HG02840 (cell line): ENCODE data around the gene BLID.

Source experiments
- ATAC-seq: cut with Tn5 transposase; IDR thresholded peaks from one replicate; pipeline ENCODE4 v1.9.1; 2021; ENCODE audit warnings: mild to moderate bottlenecking, moderate library complexity, moderate number of reproducible peaks; ENCODE audit not compliant: unreplicated experiment, low FRiP score

Gene BLID

GRCh38 chr11:122141725-122142124 is 25.7 kb upstream of the BLID start:
- no peak for ATAC-seq

- ATAC-seq: no peak
These were observed 24.5 kb upstream of the BLID start for GRCh38 chr11:122140500-122140899.

- no peak for ATAC-seq
These were observed 23.5 kb upstream of the BLID start for GRCh38 chr11:122139595-122139866.

DNA sequence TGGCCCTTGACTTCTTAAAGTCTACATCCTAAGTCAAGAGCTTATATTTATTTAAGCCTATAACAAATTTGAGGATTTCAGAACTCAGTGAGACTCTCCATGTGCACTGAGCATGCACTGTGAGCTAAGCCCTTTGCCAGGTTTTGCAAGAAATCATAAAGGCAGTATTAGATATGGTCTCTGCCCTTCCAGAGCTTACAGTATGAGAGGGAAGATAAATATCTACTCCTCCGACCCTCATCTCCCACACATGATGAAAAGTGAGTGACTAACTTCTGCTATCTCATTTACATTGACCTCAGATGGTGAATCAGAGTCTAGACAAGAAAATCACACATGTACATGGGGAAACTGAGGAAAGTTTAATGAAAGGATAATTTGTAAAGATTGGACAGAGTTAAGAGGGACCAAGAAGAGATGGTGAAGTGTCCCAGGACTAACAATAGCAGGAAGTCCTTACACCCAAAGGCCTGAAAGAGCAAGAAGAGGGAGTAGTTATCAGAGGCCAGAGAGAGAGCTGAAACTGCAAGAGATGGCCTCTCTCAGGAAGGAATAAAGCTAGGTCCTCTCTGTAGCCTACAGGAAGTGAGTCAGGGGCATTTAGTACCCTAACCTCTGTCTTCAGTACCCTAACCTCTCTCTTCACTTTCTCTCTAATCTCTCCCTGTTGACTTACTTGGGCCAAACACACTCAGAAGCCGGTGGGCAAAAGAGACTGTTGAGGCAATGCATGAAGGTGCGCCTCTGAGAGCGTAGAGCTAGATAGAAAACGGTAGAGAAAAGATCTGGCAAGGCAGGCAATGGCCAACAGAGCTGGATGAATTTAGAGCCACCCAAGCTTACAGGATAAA is 23.0 kb upstream of the BLID start:
- ATAC-seq: no peak

DNA sequence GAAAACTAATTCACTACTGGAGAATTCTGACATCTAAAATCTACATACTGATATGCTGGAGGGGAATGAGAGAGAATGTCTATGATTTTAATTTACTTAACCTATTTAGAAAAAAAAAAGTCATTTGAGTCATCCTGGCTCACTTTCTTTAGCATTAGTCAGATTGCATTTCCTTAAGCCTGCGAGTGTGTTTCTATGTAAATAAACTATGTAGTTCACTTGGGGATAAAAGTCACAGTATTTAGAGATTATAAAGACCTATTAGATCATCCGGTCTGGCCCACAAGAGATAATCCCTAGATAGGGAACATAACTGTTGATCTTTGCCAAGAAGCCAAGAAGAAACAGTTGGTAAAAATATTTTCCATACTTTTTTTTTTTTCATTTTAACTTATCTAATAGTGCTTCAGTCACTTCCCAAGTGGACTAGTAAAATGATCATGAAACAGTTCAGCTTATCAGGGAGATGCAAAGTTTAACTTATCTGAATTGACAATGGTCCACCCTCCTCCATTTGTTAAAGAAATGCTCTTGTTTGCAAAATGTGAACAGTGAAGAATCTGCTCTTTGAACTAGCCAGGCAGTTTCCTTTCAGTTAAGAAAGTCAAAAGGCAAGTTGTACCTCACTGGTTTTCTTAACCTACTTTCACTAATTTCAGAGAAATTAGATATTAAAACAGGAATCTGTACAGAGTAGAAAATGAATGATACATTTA is 21.2 kb upstream of the BLID start:
- ATAC-seq: no peak

- ATAC-seq: no peak
These were observed 15.1 kb upstream of the BLID start for GRCh38 chr11:122131126-122131525.

GRCh38 chr11:122128146-122128545 is 12.1 kb upstream of the BLID start:
- no peak for ATAC-seq

DNA sequence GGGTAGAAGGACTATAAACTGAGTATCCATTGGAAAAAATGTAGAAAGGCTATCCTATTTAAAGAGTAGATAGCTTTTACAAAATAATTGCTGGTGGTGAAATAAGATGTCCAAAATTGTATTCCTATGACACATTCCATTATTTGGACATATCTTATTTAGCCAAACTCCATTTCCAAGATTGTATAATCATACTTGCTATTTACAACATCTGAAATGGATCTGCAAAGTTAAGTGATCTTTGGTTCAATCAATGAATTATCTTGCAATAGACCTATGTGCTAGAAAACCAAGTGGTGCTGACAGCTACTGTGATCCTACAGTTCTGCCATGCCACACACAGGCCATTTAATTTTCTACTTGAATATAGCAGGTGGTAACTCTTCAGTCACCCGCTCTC is 11.0 kb upstream of the BLID start:
- no peak for ATAC-seq

DNA sequence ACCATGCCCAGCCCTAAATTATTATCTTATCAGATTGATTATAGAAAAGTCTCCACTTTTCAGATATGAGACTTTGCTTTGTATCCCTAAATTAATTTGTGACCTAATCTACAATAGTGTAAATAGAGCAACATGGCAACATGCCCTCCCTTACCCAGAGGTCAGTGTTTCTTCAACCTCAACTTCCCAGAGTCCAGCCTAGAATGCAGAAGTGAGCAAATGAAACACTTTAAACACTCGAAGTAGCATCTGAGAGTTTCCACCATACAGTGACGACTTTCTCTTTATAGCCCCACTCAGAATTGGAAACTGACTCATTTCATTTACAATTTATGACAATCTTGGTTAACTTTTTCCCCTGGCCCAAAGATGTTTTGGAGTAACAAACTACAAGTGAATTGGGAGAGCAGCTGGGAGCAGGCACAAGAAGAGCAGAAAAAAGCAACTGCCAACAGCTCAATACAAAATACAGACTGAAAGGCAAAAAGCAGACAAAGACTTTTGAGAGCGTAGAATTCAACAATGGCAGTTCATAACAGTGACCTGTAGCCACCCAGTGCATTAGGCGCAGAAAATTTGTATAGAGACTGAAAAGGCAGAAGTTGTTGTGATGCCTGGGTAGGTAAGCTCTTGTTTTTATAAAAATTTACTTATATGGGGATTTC is 10.1 kb upstream of the BLID start:
- ATAC-seq: no peak

DNA sequence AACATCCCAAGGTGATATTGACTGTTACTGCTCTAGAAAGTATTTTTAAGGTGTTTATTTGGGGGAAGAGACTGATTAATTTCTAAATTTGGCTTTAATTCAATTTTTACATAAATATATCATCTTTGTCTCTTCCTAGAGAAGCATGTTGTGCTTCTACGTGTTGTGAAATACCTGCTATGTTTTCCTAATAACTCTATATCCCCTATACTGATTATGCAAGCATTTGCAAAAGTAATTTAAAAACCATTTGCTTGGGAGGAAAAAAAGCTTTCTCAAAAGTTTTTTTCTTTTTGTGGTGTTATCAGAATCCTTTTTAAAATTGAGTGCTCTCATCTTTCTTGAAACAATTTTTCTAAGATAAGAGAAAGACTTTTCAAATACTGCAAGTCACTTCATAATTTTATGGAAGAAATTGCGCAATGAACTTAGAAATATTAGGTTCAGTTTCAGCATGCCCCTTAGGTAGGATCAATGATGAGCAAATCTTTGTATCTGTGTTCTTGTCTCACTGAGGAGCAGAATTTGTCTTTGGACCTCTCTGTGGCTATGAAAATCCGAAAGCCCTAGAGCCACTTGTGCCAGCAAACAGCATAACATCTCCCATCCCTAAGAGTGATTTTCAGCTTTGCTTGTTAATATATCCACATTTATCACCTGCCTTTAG is 7.4 kb upstream of the BLID start:
- ATAC-seq: no peak

- no peak for ATAC-seq
These were observed 6.2 kb upstream of the BLID start for GRCh38 chr11:122122179-122122578.

DNA sequence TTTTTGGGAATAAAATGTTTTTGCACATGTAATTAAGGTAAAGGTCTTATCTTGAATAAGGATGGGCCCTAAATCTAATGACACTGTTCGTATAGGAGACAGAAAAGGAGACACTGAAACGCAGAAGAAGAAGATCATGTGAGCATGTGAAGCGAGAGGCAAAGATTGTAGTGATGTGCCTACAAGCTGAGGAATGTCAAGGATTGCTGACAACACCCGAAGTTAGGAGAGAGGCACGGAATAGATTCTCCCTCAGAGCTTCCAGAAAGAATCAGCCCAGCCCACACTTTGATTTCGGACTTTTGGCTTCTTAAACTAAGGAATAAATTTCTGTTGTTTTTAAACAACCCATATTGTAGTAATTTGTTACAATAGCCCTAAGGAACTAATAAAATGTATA is 4.1 kb upstream of the BLID start:
- ATAC-seq: no peak

- no peak for ATAC-seq
These were observed 576 bp upstream of the BLID start for GRCh38 chr11:122116591-122116990.

DNA sequence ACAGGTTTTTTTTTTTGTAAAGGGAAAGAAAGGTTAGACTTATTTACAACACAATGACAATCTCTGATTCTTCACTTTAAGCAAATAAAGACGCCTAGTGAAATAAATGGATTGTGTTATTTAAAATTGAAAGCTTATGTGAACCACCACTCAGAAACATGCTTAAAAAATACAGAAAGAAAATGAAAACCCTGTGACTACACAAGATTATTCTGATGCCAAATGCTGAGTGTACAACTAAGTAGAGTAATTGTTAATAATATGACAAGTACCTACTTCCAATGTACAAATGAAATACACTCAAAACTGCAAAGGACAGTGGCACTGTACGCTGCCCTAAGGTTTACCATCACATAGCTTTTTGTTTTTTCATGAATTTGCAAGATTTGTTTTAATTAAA is 1.0 kb downstream of the BLID start:
- no peak for ATAC-seq

DNA sequence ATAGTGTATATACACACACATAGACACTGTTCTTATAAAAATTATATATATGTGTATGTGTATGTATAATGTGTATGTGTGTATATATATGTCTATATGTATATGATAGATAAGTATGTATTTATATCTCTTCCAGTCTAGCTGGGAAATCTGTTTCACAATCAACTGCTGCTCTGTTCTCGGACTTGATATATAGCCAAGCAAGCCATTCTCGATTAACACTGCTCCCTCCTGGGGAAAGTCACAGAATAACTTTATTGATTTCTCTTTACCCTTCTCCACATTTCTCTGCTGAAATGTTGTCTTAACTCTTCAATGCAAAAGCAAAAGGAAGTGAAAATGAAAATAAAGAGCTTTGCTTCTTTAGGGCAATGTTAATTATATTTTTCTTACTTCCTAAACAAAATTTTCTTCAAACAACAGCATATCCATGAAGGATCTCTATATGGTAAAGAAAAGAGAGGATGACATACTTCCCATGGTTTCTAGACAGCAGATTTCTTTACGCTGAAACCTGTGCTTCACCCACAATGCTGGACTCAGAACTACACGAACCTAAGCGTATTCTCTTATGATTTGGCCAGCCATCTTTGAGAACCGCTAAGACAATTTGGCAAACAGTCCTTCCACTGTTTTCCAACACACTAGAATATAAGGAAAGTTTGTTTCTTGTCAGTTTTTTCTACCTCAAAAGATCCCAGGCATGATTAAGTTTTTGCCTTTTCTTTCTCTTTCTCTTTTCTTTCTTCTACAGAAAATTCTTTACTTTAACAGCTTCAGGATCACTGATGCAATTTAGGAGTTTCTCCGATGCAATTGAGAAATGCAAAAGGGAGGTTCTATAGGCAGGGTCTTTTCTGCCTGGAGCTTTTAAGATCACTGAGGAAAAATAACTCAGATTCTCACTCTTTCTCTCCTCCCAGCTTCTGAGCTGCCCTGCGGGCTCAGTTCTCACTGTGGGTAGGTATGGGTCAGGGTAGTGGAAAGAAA is 1.9 kb downstream of the BLID start:
- no peak for ATAC-seq

DNA sequence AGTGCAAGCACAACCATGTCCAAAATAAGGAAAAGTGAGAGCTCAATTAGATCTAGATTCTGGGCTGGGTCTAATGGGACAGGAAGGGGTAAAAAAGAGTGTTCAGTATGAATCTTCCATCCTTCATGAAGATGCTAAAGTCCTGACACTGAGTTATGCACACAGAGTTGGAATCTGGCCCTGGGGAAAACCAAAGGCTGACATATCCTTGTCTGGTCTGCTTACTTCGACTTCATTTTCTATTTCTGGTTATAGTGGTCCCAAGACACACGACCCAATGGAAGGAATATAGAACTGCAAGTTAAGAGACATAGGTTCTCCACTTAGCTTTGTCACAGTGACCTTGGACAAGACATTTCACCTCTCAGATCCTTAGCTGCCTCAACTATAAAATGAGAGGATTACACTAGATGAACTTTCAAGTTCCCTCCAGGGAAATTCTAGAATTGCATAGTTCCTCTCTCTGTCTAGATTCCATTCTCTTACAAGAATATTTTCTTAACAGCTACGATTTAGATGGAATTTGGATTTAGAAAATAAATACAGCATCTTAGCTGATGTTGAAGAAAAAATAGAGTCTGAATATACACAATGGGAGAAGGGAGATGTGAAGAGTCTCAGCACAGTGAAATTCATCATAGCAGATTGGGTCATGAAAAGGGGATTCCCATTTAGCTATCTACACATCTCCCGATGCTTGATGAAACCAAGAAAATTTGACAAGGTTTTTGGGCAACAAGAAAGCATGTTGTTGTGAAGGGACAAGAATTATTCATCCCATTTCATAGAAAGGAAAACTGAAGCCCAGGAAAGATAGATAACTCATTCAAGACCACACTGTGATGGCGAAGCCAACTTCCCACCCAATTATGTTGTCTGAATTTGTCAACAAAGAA is 3.3 kb downstream of the BLID start:
- no peak for ATAC-seq

DNA sequence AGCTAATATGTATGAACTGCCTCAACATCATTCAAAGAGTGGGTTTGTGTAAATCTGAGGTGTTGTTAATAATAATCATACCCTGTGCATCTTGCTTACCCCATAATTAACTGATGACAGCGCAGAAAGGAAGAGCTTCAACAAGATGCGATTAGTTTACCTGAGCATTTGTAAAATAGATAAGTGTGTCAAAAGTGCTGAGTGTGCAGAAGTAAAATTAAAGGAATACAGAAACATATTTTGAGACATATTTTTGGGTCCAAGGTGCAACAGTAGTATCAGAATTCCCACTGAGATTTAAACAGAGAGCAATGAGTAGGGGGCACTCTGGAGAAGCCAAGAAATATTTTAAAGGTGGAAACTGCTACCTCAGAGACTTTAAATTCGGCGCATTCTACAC is 6.1 kb downstream of the BLID start:
- no peak for ATAC-seq

GRCh38 chr11:122108828-122109227 is 7.2 kb downstream of the BLID start:
- ATAC-seq: no peak

- ATAC-seq: no peak
These were observed 7.7 kb downstream of the BLID start for GRCh38 chr11:122108192-122108799.
